Raji (cell line): ENCODE measurements around the gene NUF2.

Experiments used
- POLR2A ChIP-seq: IDR thresholded peaks from 2 replicates; pipeline ENCODE4 v1.6.1; 2011; ENCODE audit warnings: low read depth, low read length, control low read depth; ENCODE audit not compliant: insufficient read depth

NUF2 gene

DNA sequence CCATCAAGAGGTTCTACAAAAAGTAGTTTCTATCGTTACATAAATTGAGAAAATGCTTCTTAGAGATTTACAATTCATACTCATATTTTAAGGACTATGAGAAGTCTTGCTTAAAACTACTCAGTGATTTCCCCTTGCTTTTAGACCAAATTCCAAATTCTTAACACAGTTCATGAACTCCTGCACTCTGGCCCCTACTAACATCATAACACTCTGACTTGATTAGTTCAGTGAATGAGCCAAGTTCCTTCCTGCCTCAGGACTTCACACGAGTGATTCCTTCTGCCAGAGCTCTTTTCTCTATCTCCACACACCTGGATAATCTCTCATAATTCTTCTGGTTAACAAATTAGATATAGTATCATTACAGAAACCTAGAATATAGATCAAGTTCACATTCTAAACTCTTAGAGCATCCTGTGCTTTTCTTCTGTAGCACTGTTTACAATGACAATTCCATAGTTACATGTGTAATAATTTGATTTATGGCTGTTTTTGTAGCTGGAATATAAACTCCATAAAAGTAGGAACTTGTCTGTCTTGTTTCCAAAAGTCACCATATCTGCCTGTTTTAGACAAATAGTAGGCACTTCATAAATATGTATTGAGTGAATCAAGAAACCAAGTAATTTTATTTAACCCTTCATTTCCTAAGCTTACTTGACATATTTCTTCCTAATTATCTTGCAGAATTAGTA lies 59.9 kb downstream of the NUF2 start:
- TF ChIP-seq POLR2A = no peak

DNA sequence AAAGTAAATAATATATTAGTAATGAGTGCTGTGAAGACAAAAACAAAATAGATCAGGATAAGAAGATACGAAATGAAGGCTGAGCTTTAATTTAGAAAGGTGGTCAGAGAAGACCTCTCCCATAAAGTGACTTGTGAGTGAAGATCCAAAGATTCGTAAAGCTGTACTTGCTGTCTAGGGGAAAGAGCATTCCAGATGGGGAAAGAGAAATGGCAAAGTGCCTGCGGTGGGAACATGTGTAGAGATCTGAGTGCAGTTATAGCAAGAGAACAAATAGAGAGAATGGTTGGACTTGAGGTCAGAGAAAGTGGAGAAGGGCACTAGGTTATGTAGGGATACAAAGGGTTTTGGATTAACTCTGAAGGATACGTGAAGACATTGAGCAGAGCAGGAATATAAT lies 60.6 kb downstream of the NUF2 start:
- no peak for TF ChIP-seq POLR2A

DNA sequence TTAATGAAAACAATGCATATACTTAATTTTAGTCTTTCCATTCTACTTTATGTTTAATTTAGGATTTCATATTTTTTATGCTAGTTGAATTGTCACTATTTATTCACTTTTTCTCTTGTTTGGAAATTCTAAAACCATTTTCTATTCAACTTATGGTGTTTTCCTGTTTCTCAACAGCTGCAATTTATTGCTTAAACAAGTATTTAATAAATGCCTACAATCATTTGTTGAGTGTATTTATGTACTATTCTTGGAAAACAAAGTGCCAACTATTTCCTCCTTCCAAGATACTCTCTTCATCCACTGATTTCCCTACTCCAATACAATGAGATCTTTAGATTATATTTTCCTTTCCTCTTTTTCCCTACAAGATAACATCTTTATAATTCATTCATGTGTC lies 65.4 kb downstream of the NUF2 start:
- no peak for TF ChIP-seq POLR2A

DNA sequence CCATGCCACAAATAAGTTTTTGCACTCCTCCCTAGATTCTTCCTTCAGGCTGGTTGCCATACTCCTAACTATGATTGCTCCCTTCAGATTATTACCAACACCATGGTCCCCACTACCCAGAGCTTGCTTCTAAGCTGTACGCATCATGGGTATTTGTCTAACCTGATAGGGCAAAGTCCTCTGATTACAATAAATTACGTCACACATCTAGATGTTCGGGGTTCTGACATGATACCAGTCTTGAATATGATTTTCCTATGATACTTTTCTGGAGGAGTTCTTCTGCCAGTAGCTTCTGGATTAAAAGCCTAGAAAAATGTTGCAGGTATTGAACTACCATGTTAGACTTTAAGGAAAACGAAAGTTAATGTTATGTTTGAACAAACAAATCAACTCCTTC lies 67.2 kb downstream of the NUF2 start:
- no peak for TF ChIP-seq POLR2A

DNA sequence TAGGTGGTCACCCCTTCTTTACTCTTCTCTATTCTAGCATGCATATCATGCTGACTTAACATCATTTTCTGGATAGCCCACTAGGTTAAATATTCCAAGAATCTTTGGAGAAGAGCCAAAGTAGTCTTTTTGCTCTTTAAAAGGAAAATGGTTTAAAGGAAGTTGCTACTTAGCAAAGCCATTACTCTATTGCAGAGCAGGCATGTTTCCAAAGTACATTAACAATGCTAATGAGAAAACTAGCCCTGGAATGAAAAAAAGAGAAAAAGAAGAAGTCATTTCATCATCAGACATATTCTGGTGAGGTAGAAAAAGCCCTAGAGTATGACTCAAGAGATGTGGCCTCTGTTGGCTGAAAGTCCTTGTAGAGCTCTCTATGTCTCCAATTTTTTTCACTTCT lies 74.0 kb downstream of the NUF2 start:
- no peak for TF ChIP-seq POLR2A

DNA sequence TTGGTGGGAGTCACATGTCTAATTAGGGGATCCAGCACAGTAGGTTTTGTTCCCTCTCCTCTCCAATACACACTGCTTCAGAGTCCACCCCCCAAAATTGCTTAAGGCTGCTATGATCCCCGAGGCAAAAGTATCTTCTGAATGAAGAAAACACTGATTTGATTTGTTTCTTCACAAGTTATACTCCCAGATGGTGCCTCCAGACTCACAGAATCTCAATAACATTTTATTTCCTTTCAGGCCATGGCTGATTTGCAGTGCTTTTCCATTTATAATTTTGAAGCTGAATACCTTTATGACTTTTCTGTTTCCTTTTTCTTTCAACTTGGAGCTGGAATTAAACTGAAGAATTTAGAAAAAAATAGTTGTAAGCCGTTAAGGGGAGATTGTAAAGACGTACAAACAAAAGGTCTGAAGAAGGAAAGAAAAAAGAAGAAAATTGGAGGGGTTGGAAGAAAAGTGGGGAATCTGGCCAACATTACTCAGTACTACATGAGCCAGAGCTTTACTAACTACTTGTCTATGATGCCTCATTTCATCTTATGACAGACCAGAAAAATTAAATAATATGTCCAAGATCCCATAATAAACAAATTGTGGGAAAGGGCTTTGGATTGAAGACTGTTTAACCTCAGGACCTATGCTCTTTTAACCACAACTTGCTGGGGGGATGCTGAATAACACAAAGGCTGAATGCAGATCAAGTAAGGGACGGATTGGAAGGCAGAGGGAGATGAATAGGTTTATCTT lies 75.9 kb downstream of the NUF2 start:
- TF ChIP-seq POLR2A = no peak

DNA sequence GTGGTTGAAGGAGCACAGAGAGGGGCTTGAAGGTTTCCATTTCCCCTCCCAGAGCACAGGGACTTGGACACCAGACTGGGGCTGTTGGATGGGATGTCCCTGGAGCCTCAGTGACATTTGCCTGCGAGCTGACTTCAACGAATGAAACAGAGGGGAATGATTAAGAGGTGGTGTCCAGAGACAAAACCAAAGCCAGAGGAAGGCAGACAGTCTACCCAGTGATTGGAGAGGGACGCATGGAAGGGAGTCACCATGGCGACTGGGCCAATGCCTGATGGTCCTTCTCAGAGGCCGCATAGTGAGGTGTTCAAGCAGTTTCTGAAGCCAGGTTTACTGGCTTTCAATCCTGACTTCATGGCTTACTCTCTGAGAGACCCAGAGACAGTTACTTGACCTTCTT lies 77.2 kb downstream of the NUF2 start:
- TF ChIP-seq POLR2A = no peak

DNA sequence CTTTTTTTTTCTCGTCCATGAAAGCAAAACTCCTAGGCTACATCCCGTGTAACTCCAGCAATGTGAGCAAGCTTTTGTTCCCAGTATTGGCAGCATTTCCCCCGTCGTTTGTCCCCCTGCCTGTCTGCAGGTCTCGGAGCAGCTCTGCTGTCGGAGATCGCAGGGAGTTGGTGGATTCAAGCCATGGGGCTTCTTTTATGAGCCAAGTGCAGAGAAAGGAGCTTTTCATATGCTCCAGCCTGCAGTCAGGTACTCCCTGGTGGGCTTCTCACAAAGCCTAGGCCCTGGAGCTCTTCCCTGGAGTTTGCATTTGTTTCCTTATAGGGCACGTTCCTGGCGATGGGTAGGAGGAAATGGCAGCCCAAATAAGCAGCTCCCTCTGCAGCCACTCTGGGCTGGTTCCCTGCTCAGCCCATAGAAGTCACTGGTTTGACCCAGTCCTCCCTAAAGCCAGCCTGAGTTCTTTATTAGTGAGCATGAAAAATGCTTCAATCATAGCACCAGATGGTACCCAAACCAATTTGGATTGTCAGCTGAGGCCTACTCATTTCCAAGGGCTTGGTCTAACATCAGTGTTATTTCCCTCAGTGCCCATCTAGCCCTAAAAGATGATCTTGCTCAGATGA lies 78.3 kb downstream of the NUF2 start:
- TF ChIP-seq POLR2A = no peak

DNA sequence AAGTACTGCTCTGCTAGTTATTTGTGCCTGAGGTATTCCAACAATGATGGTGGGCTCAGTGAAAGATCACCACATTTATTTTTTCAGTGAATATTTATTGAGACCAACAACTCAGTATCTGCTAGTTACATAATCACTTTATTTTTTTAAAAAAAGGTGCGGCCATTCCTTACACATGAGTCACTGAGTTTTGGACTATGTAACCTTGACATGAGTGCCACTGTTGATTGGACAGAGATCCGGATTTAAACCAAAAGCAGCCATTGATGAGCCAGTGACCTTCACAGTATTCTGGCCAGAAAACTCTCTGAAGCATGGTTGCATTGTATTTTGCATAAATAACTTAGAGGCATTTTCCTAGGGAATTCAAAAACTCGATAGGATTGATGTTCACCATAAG lies 79.5 kb downstream of the NUF2 start:
- no peak for TF ChIP-seq POLR2A
